ENCODE data around the gene GUCY2D. TPM values are rescaled to one million over a fixed set of nuclear protein-coding genes. Genes with fewer than 3 reads are reported as not detected.

The GUCY2D gene
- total RNA-seq, 1 donor from 2014 or later: not detected

DNA sequence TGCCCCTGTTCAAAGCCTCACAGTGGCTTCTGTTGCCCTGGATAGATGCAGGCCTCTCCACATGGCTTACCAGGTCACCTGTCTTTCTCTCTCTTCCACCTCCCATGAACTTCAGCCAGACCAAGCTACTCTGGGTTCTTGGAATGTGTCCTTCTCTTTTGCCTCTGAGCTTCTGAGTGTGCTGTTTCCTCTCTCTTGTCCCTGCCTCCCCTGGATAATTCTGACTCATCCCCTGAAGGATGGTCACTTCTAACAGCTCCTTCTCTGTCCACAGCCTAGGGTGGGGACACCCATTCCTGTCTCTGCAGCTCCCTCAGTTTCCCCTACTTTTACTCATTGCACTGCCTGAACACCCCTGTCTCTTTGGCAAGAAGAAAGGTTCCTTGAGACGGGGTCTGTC is 2.9 kb downstream of the GUCY2D start:
- Histone ChIP-seq H3K36me3 (ENCODE audit: control insufficient read depth, insufficient read depth, low read length) (no peaks in the 10 kb centered on the region), H3K4me3 (ENCODE audit: low read depth, low read length) (no peak overlapping the region), H3K27me3 (ENCODE audit: control insufficient read depth, insufficient read depth, low read length) (peaks cover 40% of the 10 kb centered on the region)
- TF ChIP-seq, protein P1, sequence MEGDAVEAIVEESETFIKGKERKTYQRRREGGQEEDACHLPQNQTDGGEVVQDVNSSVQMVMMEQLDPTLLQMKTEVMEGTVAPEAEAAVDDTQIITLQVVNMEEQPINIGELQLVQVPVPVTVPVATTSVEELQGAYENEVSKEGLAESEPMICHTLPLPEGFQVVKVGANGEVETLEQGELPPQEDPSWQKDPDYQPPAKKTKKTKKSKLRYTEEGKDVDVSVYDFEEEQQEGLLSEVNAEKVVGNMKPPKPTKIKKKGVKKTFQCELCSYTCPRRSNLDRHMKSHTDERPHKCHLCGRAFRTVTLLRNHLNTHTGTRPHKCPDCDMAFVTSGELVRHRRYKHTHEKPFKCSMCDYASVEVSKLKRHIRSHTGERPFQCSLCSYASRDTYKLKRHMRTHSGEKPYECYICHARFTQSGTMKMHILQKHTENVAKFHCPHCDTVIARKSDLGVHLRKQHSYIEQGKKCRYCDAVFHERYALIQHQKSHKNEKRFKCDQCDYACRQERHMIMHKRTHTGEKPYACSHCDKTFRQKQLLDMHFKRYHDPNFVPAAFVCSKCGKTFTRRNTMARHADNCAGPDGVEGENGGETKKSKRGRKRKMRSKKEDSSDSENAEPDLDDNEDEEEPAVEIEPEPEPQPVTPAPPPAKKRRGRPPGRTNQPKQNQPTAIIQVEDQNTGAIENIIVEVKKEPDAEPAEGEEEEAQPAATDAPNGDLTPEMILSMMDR (IDR thresholded peaks at IDR 0.05; ENCODE audit: insufficient read depth, low read length, poor library complexity, severe bottlenecking): no peak
- DNase-seq (ENCODE audit: low read depth): no peak

DNA sequence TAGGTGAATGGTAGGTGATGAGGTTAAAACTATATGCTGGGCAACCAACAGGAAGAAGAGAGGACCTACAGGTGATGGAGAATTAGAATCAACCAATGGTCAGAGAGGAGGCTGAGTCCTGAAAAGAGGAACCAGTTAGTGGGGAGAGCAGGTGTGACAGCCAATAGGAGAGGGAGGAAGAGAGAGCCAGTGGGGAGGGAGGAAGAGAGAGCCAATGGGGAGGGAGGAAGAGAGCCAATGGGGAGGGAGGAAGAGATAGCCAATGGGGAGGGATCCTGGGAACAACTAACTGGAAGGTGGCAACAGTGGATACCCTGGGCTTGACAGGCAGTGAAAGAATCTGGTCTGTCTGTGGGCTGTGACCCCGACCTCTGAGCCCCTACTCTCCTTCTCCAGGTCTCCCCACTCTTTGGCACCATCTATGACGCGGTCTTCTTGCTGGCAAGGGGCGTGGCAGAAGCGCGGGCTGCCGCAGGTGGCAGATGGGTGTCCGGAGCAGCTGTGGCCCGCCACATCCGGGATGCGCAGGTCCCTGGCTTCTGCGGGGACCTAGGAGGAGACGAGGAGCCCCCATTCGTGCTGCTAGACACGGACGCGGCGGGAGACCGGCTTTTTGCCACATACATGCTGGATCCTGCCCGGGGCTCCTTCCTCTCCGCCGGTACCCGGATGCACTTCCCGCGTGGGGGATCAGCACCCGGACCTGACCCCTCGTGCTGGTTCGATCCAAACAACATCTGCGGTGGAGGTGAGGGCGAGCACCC is 3.7 kb downstream of the GUCY2D start:
- DNase-seq (ENCODE audit: low read depth): no peak
- Histone ChIP-seq H3K36me3 (ENCODE audit: control insufficient read depth, insufficient read depth, low read length) (no peaks in the 10 kb centered on the region), H3K4me3 (ENCODE audit: low read depth, low read length) (no peak overlapping the region), H3K27me3 (ENCODE audit: control insufficient read depth, insufficient read depth, low read length) (peaks cover 40% of the 10 kb centered on the region)
- TF ChIP-seq, protein P1 (IDR thresholded peaks at IDR 0.05; ENCODE audit: insufficient read depth, low read length, poor library complexity, severe bottlenecking): no peak

DNA sequence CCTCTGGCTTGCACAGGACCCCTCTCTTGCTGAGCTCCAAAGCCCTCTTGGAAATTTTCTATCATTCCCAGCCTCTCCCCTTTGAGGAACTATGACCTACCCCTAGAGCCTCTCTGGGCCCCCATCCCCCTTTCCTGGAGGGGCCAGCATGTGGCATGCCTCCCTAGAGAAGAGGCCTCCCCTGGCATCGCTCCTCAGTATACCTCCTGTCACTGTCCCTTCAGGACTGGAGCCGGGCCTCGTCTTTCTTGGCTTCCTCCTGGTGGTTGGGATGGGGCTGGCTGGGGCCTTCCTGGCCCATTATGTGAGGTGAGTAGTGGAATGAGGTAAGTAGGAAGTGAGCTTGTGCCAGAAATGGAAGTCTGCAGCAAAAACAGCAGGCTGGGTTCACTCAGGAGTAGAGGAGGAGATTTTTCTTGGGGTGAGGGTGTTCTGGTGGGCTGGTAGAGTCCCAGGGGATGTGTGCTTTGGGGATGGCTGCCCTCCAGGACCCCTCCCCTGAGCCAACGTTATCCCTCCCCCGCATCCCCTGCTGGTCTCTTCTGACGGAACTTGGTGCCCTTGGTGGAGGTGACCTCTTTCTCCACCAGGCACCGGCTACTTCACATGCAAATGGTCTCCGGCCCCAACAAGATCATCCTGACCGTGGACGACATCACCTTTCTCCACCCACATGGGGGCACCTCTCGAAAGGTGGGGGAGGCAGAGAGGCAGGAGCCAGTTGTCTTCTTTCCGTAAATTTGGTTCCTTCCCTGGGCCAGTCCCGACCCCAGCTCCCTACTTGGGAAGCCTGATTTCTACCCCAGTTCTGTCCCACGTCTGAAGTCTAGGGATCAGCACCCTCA is 4.6 kb downstream of the GUCY2D start:
- H3K36me3 ChIP-seq (ENCODE audit: control insufficient read depth, insufficient read depth, low read length): no peaks in the 10 kb centered on the region
- peaks cover 37% of the 10 kb centered on the region for H3K27me3 ChIP-seq (ENCODE audit: control insufficient read depth, insufficient read depth, low read length)
- no peak overlapping the region for H3K4me3 ChIP-seq (ENCODE audit: low read depth, low read length)
- no peak for DNase-seq (ENCODE audit: low read depth)
- TF ChIP-seq, protein P1 (IDR thresholded peaks at IDR 0.05; ENCODE audit: insufficient read depth, low read length, poor library complexity, severe bottlenecking): no peak

DNA sequence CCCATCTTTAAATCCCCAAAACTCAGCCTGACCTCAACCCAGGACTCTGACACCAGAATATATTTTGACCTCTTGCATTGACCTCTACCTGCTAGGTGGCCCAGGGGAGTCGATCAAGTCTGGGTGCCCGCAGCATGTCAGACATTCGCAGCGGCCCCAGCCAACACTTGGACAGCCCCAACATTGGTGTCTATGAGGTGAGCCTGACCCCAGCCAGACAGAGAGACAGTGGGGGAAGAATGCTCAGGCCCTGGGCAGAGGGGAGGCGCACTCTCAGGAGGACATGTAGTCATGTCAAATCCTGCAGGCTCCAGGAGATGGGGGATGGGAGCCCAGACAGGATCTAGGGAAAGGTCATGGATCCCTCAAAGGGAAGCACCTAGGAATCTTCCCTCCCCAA is 5.4 kb downstream of the GUCY2D start:
- TF ChIP-seq, protein P1 (IDR thresholded peaks at IDR 0.05; ENCODE audit: insufficient read depth, low read length, poor library complexity, severe bottlenecking): no peak
- Histone ChIP-seq H3K27me3 (ENCODE audit: control insufficient read depth, insufficient read depth, low read length) (peaks cover 32% of the 10 kb centered on the region), H3K4me3 (ENCODE audit: low read depth, low read length) (no peak overlapping the region), H3K36me3 (ENCODE audit: control insufficient read depth, insufficient read depth, low read length) (no peaks in the 10 kb centered on the region)
- no peak for DNase-seq (ENCODE audit: low read depth)

DNA sequence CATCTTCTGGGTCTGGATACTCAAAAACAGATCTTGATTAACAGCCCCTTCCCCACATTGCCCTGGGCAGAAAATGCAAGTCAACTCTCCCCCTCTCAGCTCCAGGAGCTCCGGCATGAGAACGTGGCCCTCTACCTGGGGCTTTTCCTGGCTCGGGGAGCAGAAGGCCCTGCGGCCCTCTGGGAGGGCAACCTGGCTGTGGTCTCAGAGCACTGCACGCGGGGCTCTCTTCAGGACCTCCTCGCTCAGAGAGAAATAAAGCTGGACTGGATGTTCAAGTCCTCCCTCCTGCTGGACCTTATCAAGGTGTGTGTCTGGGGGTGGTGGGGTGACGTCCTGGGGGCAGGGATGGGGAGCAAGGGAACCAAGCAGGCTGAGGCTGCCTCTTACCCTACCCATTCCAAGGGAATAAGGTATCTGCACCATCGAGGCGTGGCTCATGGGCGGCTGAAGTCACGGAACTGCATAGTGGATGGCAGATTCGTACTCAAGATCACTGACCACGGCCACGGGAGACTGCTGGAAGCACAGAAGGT is 9.7 kb downstream of the GUCY2D start:
- TF ChIP-seq, protein P1 (IDR thresholded peaks at IDR 0.05; ENCODE audit: insufficient read depth, low read length, poor library complexity, severe bottlenecking): no peak
- no peaks in the 10 kb centered on the region for H3K36me3 ChIP-seq (ENCODE audit: control insufficient read depth, insufficient read depth, low read length)
- no peak overlapping the region for H3K4me3 ChIP-seq (ENCODE audit: low read depth, low read length)
- no peak for DNase-seq (ENCODE audit: low read depth)
- peaks cover 19% of the 10 kb centered on the region for H3K27me3 ChIP-seq (ENCODE audit: control insufficient read depth, insufficient read depth, low read length)

All from kidney epithelial cell (primary cell).